Naive thymus-derived CD4-positive, alpha-beta T cell (primary cell): Measurements from ENCODE around the gene STX5. TPM values are rescaled to one million over a fixed set of nuclear protein-coding genes. Genes with fewer than 3 reads are reported as not detected.
A peak's percentile ranks its signal among the peaks of the same experiment; 100 is the strongest.
"Not testable (repeated sequence)": the region's sequence is repeated elsewhere in the genome, so short reads cannot be mapped to it uniquely, and the experiment has no call there.

ENCODE experiments used
- ATAC-seq: fragments of 150-1000 bp; cut with Tn5 transposase; 2 replicates; pipeline ENCODE4 v1.10.0; 2021; ENCODE audit warnings: mild to moderate bottlenecking, moderate library complexity
- CTCF ChIA-PET: fragments of 350-600 bp; sonication (Branson Sonifier 250); formaldehyde crosslinking; loops from one replicate; lab custom pipeline; 2021; ENCODE audit warnings: antibody characterized with exemption; lab: Charles Lee
- POLR2A ChIA-PET: fragments of 350-600 bp; sonication (Branson Sonifier 250); formaldehyde crosslinking; loops from one replicate; lab custom pipeline; 2021; ENCODE audit warnings: antibody characterized with exemption, inconsistent platforms; lab: Charles Lee
- DNase-seq, 9 donors: peaks; one replicate each; pipeline versions ENCODE4 v3.0.0 to v3.0.0-alpha.2; 2020 to 2022; ENCODE audit warnings: mixed read lengths in 1 of 9
- H3K27ac ChIP-seq: one replicate; pipeline ENCODE4 v1.7.0; 2013; ENCODE audit warnings: mild to moderate bottlenecking, low read depth, low read length, moderate library complexity
- H3K27me3 ChIP-seq, 2 donors: one replicate each; pipeline ENCODE4 v1.7.0; 2013; ENCODE audit warnings: low read length in 2 of 2, mild to moderate bottlenecking in 2 of 2, moderate library complexity in 2 of 2; ENCODE audit not compliant: control insufficient read depth in 2 of 2, insufficient read depth in 2 of 2
- H3K36me3 ChIP-seq, 3 experiments: 1 replicate in 2 of 3; 2 replicates in 1 of 3; pipeline ENCODE4 v1.7.0; 2013; ENCODE audit warnings: low read length in 3 of 3, mild to moderate bottlenecking in 3 of 3, moderate library complexity in 1 of 3; ENCODE audit not compliant: insufficient read depth in 3 of 3, control insufficient read depth in 2 of 3
- H3K4me1 ChIP-seq, 2 donors: one replicate each; pipeline ENCODE4 v1.7.0; 2013; ENCODE audit warnings: low read length in 2 of 2, mild to moderate bottlenecking in 2 of 2, moderate library complexity in 1 of 2; ENCODE audit not compliant: control insufficient read depth in 2 of 2, insufficient read depth in 2 of 2
- H3K4me3 ChIP-seq: 2 replicates; pipeline ENCODE4 v1.7.0; 2013; ENCODE audit warnings: mild to moderate bottlenecking, low read length
- H3K9me3 ChIP-seq, 3 experiments: 1 replicate in 2 of 3; 2 replicates in 1 of 3; pipeline ENCODE4 v1.7.0; 2013; ENCODE audit warnings: low read length in 3 of 3; ENCODE audit not compliant: control insufficient read depth in 2 of 3
- H3K27ac Mint-ChIP-seq, 9 donors: one replicate each; pipeline ENCODE4 v1.8.0; 2020 to 2022; ENCODE audit warnings: mixed read lengths in 9 of 9, mild to moderate bottlenecking in 8 of 9, moderate library complexity in 5 of 9, inconsistent platforms in 2 of 9
- H3K27me3 Mint-ChIP-seq, 5 donors: one replicate each; pipeline ENCODE4 v1.8.0; 2021 to 2022; ENCODE audit warnings: mixed read lengths in 5 of 5, mild to moderate bottlenecking in 1 of 5
- H3K36me3 Mint-ChIP-seq, 5 donors: one replicate each; pipeline ENCODE4 v1.8.0; 2020 to 2022; ENCODE audit warnings: mixed read lengths in 5 of 5, mild to moderate bottlenecking in 3 of 5, inconsistent platforms in 1 of 5
- H3K4me1 Mint-ChIP-seq, 7 donors: one replicate each; pipeline ENCODE4 v1.8.0; 2020 to 2022; ENCODE audit warnings: mixed read lengths in 7 of 7, mild to moderate bottlenecking in 3 of 7, inconsistent platforms in 1 of 7
- H3K4me3 Mint-ChIP-seq, 10 donors: one replicate each; pipeline ENCODE4 v1.8.0; 2020 to 2022; ENCODE audit warnings: mild to moderate bottlenecking in 10 of 10, mixed read lengths in 10 of 10, moderate library complexity in 6 of 10, inconsistent platforms in 2 of 10
- H3K9me3 Mint-ChIP-seq, 11 donors: one replicate each; pipeline ENCODE4 v1.8.0; 2020 to 2022; ENCODE audit warnings: mixed read lengths in 11 of 11, mild to moderate bottlenecking in 4 of 11, inconsistent platforms in 1 of 11, moderate library complexity in 1 of 11
- intact Hi-C, 2 donors: fragments of 100-400 bp; cut with micrococcal nuclease; formaldehyde crosslinking; loops; one replicate each; pipeline ENCODE4 v1.15.1; 2023
- polyA plus RNA-seq, 2 donors: library from polyadenylated mRNA; unstranded; fragments of 300-500 nt; fragmentation: Illumina TruSeq; gene quantifications; one replicate each; pipeline ENCODE4 v1.2.3, GENCODE V29; 2021
- total RNA-seq, 6 experiments: library from RNA in 5 of 6; stranded (reverse) in 5 of 6; gene quantifications; 1 replicate in 5 of 6; 2 replicates in 1 of 6; pipeline ENCODE4 v1.2.3 and lab custom pipeline; 2021 to 2026

The STX5 gene
- total and polyA plus RNA-seq, 7 experiments from 2014 or later, result 23.8 to 152 (median 53.6) TPM

- ChIA-PET POLR2A (interaction anchor here (0.7 to 7.5 kb wide), 29 partner anchors 8 to 241 kb away, joined by 3 to 122 read pairs (median 6); partner anchors contain the start of genes C11orf98, CSKMT, HNRNPUL2 and INTS5), CTCF (interaction anchor here (1.1 to 1.3 kb wide), 2 partner anchors 46 to 49 kb away, joined by 3 read pairs; partner anchors contain the start of gene SLC3A2)
- peak within 1 kb of the TSS; percentile 95 for H3K4me3 ChIP-seq
- no peaks in the 10 kb centered on the region for H3K27me3 ChIP-seq
- Mint-ChIP-seq H3K4me3 (peak within 1 kb of the TSS; percentile 87 to 99 (median 96)), H3K27ac (peak within 1 kb of the TSS; percentile 93 to 100 (median 99)), H3K27me3 (no peaks in the 10 kb centered on the region), H3K4me1 (peaks cover 15 to 58% (median 45%) of the 10 kb centered on the region in 7 donors), H3K9me3 (no peaks in the 10 kb centered on the region), H3K36me3 (peaks cover 3 to 21% (median 8%) of the 10 kb centered on the region in 5 donors)
- peak in 1 of 9 donors; percentile 38 for DNase-seq
- H3K9me3 ChIP-seq, result no peaks in the 10 kb centered on the region
- intact Hi-C loops, result loop anchor here (1.0 to 5.0 kb wide), 12 partner anchors 8 to 240 kb away; partner anchors contain the start of genes HNRNPUL2 (in 2 of the 2), NXF1 (in 2 of the 2), TMEM179B (in 2 of the 2) and TAF6L (in 1 of the 2)
- H3K4me1 ChIP-seq, result peaks cover 16 to 17% of the 10 kb centered on the region in 2 donors
- peak; percentile 0 for ATAC-seq
- peak within 1 kb of the TSS; percentile 99 for H3K27ac ChIP-seq
- peaks cover 3 to 49% (median 10%) of the 10 kb centered on the region in 3 experiments for H3K36me3 ChIP-seq
Measured at GRCh38 chr11:62832336-62833234, 734 bp upstream of the STX5 start, which contains the start of gene TEX54. Gene TEX54 (minus strand): TSS chr11:62832841.

DNA sequence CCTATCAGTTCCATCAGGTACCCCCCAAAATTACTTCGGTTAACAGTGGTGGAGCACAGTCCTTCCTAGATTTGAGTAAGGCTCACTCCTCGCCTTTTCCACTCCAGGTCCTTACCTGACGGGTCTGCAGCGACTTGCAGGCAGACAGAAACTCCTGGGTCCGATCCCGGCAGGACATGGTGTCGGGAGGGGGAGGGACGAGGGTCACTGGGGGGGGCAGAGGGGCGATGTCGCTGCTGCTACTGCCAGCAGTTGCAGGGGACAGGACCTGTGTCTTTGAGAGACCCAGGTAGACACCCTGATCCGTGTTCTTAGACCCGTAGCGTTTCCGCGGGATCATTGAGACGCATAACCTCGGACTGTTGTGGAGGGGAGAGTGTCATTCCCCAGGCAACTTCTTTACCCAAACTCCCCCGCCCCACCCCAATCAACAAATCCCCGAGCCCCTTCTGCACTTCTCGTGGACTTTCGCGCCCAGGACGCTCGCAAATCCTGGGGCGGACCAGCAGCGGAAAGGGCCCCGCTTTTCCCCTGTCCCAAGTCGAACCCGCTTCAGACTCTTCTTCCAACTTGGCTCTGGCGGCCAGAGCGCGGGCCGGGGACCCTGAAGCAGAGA is 839 bp downstream of the STX5 start:
- intact Hi-C loops, result loop anchor here (1.0 to 5.0 kb wide), 3 partner anchors 8 to 239 kb away; partner anchors contain the start of genes TMEM223 (in 1 of the 2), TUT1 (in 1 of the 2) and WDR74 (in 1 of the 2)
- ATAC-seq (no peak), DNase-seq (no peak)
- Mint-ChIP-seq H3K27ac (peak overlapping the region; percentile 93 to 100 (median 99)), H3K4me3 (peak overlapping the region; percentile 87 to 99 (median 96)), H3K9me3 (no peaks in the 10 kb centered on the region), H3K36me3 (peaks cover 7 to 20% (median 9%) of the 10 kb centered on the region in 5 donors), H3K4me1 (peaks cover 15 to 52% (median 41%) of the 10 kb centered on the region in 7 donors), H3K27me3 (no peaks in the 10 kb centered on the region)
- Histone ChIP-seq H3K27me3 (no peaks in the 10 kb centered on the region), H3K4me3 (peak overlapping the region; percentile 95), H3K9me3 (no peaks in the 10 kb centered on the region), H3K36me3 (peaks cover 4 to 52% (median 17%) of the 10 kb centered on the region in 3 experiments), H3K4me1 (peaks cover 16% of the 10 kb centered on the region in 2 donors), H3K27ac (peak overlapping the region; percentile 99)
- ChIA-PET POLR2A (interaction anchor here (0.7 to 7.5 kb wide), 28 partner anchors 9 to 239 kb away, joined by 3 to 122 read pairs (median 7); partner anchors contain the start of genes C11orf98, CSKMT, HNRNPUL2 and LBHD1), CTCF (interaction anchor here (0.5 to 1.1 kb wide), 3 partner anchors 19 to 44 kb away, joined by 3 read pairs; no protein-coding TSS in a partner anchor)

GRCh38 chr11:62828130-62828529 is 3.7 kb downstream of the STX5 start:
- Histone ChIP-seq H3K36me3 (peaks cover 25 to 56% (median 30%) of the 10 kb centered on the region in 3 experiments), H3K4me1 (peaks cover 16% of the 10 kb centered on the region in 2 donors)
- H3K27ac Mint-ChIP-seq, result peak overlapping the region in 1 of 9 donors; percentile 18
- ATAC-seq, H3K9me3 Mint-ChIP-seq, CTCF ChIA-PET, H3K27ac ChIP-seq, H3K9me3 ChIP-seq, H3K4me3 ChIP-seq, H3K27me3 ChIP-seq, H3K4me3 Mint-ChIP-seq, intact Hi-C loops, DNase-seq, H3K27me3 Mint-ChIP-seq: not testable (repeated sequence)
- H3K36me3 Mint-ChIP-seq, result peaks cover 4 to 32% (median 16%) of the 10 kb centered on the region in 5 donors
- peaks cover 15 to 52% (median 28%) of the 10 kb centered on the region in 7 donors for H3K4me1 Mint-ChIP-seq
- POLR2A ChIA-PET, result interaction anchor here (1.4 to 4.7 kb wide), 15 partner anchors 9 to 163 kb away, joined by 3 to 71 read pairs (median 6); partner anchors contain the start of genes C11orf98, CSKMT, NXF1 and TAF6L

- Mint-ChIP-seq H3K36me3 (peaks cover 4 to 46% (median 29%) of the 10 kb centered on the region in 5 donors), H3K4me3 (no peak overlapping the region), H3K27me3 (no peaks in the 10 kb centered on the region), H3K9me3 (no peaks in the 10 kb centered on the region), H3K27ac (peak overlapping the region in 1 of 9 donors; percentile 52), H3K4me1 (peaks cover 3 to 25% (median 11%) of the 10 kb centered on the region in 7 donors)
- DNase-seq (no peak), ATAC-seq (no peak)
- CTCF ChIA-PET, result no interaction called here
- H3K27ac ChIP-seq, result no peak overlapping the region
- POLR2A ChIA-PET, result interaction anchor here (0.5 to 2.2 kb wide), 10 partner anchors 9 to 1747 kb away, joined by 3 to 23 read pairs (median 4); partner anchors contain the start of genes NXF1, TEX54 and WDR74
- intact Hi-C loops, result no loop called here
- H3K27me3 ChIP-seq, result no peaks in the 10 kb centered on the region
- H3K4me1 ChIP-seq, result no peaks in the 10 kb centered on the region
- no peaks in the 10 kb centered on the region for H3K9me3 ChIP-seq
- no peak overlapping the region for H3K4me3 ChIP-seq
- peaks cover 25 to 86% (median 30%) of the 10 kb centered on the region in 3 experiments for H3K36me3 ChIP-seq
Measured at GRCh38 chr11:62823677-62824076, 8.2 kb downstream of the STX5 start.

DNA sequence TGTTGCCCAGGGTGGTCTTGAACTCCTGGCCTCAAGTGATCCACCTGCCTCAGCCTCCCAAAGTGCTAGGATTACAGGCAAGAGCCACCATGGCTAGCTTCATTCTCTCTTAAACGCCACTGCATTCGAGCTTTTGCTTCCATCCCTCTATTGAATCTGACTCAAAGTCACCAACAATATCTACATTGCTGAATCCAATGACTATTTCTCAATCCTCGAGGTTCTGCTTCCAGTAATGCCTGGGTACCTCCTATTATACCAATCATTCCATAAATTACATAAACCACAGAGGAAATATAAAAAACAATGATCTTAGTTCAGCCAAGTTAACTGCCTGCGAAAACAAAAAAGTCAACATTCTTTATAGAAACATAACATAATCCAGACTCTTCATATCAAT is 14.7 kb downstream of the STX5 start:
- H3K27me3 ChIP-seq, result no peaks in the 10 kb centered on the region
- H3K4me3 Mint-ChIP-seq, result no peak overlapping the region
- H3K4me1 Mint-ChIP-seq, result peaks cover 0 to 9% (median 0%) of the 10 kb centered on the region in 7 donors
- H3K9me3 Mint-ChIP-seq, result no peaks in the 10 kb centered on the region
- H3K4me1 ChIP-seq, result no peaks in the 10 kb centered on the region
- intact Hi-C loops, result no loop called here
- peaks cover 4 to 10% (median 8%) of the 10 kb centered on the region in 5 donors for H3K36me3 Mint-ChIP-seq
- no peak overlapping the region for H3K27ac ChIP-seq
- no peak for ATAC-seq
- no peaks in the 10 kb centered on the region for H3K9me3 ChIP-seq
- ChIA-PET CTCF (interaction anchor here (1.2 kb wide), 1 partner anchor 64 kb away, joined by 3 read pairs; the partner anchor contains the start of gene SLC3A2), POLR2A (interaction anchor here (0.6 to 3.3 kb wide), 9 partner anchors 11 to 218 kb away, joined by 3 to 17 read pairs (median 7); partner anchors contain the start of genes LBHD1, NXF1 and TMEM179B)
- no peak overlapping the region for H3K27ac Mint-ChIP-seq
- H3K27me3 Mint-ChIP-seq, result no peaks in the 10 kb centered on the region
- no peak overlapping the region for H3K4me3 ChIP-seq
- peaks cover 0 to 44% (median 0%) of the 10 kb centered on the region in 3 experiments for H3K36me3 ChIP-seq
- DNase-seq, result no peak
